ENCODE results near the gene CLRN3.

DNA sequence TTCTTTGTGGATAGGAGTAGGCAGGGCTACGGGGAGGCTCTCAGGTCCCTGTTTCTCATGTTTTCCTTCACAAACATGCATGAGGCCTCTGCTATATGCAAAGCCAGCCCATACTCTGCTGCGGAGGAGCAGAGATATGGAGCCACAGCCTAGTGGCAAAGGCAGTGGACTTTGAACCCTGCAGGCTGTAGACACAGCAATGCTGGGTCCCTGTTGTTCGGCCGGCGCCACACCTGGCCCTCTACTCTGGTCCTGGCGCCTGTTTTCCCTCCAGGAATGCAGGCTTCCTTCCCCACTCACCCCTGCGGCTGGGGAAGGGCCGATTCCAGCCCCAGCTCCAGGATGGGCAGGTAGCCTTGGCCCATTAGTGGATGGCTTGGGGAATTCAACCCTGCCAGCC lies 11.5 kb downstream of the CLRN3 start:
- TF ChIP-seq, protein P1, sequence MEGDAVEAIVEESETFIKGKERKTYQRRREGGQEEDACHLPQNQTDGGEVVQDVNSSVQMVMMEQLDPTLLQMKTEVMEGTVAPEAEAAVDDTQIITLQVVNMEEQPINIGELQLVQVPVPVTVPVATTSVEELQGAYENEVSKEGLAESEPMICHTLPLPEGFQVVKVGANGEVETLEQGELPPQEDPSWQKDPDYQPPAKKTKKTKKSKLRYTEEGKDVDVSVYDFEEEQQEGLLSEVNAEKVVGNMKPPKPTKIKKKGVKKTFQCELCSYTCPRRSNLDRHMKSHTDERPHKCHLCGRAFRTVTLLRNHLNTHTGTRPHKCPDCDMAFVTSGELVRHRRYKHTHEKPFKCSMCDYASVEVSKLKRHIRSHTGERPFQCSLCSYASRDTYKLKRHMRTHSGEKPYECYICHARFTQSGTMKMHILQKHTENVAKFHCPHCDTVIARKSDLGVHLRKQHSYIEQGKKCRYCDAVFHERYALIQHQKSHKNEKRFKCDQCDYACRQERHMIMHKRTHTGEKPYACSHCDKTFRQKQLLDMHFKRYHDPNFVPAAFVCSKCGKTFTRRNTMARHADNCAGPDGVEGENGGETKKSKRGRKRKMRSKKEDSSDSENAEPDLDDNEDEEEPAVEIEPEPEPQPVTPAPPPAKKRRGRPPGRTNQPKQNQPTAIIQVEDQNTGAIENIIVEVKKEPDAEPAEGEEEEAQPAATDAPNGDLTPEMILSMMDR (IDR thresholded peaks at IDR 0.05): no peak
- TF ChIP-seq POLR2A (IDR thresholded peaks at IDR 0.05): no peak

Data from uterus (tissue), 2 donors.